ENCODE results near the gene ACTRT1.

Gene ACTRT1

DNA sequence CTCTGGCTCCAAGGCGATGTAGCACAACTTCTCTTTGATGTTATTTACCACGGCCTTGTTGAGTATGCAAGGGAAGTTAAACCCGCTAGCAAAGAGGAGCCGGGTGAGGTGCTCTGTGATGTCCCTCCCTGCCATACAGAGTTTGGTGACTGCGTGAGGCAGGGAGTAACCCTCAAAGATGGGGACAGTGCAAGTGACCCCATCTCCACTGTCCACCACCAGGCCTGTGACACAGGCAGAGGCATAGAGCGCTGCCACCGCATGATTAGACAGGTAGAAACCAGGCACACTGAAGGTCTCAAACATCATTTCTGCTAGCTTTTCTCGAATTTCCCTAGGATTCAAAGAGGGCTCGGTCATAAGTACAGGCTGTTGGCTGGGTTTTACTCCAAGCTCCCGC, 677 bp downstream of the ACTRT1 start:
- no peak overlapping the region for H3K4me3 ChIP-seq (replicated peaks; ENCODE audit: insufficient read depth, low read length)
- DNase-seq (ENCODE audit: low read depth in 1 of 2, low spot score in 1 of 2): no peak
- no peaks in the 10 kb centered on the region for H3K27me3 ChIP-seq (ENCODE audit: insufficient read depth, poor library complexity, severe bottlenecking)
- no peak for TF ChIP-seq POLR2AphosphoS5 (IDR thresholded peaks at IDR 0.05; ENCODE audit: low read depth)
- no peak overlapping the region for H3K27ac ChIP-seq (replicated peaks)

DNA sequence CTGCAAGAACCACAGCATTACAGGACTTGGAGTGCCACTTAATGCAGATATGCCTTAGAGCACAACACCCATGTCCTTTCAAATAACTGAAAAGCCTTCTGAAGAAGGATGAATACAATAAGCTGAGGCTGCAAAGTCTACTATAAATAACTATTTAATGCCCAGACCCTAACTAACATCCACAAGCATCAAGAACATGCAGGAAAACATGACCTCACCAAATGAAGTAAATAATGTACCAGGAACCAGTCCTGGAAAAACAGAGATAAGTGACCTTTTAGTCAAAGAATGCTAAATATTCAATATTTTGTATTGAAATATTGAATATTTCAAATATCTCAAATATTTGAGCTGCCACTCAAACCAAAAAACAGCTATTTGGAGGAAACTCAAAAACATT, 16.9 kb downstream of the ACTRT1 start:
- Histone ChIP-seq H3K27ac (replicated peaks) (no peak overlapping the region), H3K4me3 (replicated peaks; ENCODE audit: insufficient read depth, low read length) (no peak overlapping the region), H3K27me3 (ENCODE audit: insufficient read depth, poor library complexity, severe bottlenecking) (no peaks in the 10 kb centered on the region)
- no peak for TF ChIP-seq POLR2AphosphoS5 (IDR thresholded peaks at IDR 0.05; ENCODE audit: low read depth)
- TF ChIP-seq, protein P1, sequence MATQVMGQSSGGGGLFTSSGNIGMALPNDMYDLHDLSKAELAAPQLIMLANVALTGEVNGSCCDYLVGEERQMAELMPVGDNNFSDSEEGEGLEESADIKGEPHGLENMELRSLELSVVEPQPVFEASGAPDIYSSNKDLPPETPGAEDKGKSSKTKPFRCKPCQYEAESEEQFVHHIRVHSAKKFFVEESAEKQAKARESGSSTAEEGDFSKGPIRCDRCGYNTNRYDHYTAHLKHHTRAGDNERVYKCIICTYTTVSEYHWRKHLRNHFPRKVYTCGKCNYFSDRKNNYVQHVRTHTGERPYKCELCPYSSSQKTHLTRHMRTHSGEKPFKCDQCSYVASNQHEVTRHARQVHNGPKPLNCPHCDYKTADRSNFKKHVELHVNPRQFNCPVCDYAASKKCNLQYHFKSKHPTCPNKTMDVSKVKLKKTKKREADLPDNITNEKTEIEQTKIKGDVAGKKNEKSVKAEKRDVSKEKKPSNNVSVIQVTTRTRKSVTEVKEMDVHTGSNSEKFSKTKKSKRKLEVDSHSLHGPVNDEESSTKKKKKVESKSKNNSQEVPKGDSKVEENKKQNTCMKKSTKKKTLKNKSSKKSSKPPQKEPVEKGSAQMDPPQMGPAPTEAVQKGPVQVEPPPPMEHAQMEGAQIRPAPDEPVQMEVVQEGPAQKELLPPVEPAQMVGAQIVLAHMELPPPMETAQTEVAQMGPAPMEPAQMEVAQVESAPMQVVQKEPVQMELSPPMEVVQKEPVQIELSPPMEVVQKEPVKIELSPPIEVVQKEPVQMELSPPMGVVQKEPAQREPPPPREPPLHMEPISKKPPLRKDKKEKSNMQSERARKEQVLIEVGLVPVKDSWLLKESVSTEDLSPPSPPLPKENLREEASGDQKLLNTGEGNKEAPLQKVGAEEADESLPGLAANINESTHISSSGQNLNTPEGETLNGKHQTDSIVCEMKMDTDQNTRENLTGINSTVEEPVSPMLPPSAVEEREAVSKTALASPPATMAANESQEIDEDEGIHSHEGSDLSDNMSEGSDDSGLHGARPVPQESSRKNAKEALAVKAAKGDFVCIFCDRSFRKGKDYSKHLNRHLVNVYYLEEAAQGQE (IDR thresholded peaks at IDR 0.05; ENCODE audit: insufficient replicate concordance, low read depth): no peak
- DNase-seq (ENCODE audit: low read depth in 1 of 2, low spot score in 1 of 2): no peak

DNA sequence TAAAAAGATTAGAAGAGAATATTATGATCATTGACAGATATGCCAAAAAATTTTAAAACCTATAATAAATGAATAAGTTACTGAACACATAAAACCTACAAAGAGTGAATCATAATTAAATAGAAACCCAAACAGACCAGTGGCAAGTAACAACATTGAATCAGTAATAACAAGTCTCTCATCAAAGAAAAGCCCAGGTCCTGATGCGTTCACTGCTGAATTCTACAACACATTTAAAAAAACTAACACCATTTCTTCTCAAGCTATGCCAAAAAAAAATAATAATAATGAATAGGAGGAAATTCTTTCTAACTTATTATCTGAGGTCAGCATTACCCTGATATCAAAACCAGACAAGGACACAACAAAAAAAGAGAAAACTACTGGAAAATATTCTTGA, 30.6 kb downstream of the ACTRT1 start:
- TF ChIP-seq SPI1 (IDR thresholded peaks at IDR 0.05; ENCODE audit: borderline replicate concordance, low read depth) (no peak), GABPA (IDR thresholded peaks at IDR 0.05; ENCODE audit: low read depth) (no peak), POLR2AphosphoS5 (IDR thresholded peaks at IDR 0.05; ENCODE audit: low read depth) (no peak)
- TF ChIP-seq, protein P2, sequence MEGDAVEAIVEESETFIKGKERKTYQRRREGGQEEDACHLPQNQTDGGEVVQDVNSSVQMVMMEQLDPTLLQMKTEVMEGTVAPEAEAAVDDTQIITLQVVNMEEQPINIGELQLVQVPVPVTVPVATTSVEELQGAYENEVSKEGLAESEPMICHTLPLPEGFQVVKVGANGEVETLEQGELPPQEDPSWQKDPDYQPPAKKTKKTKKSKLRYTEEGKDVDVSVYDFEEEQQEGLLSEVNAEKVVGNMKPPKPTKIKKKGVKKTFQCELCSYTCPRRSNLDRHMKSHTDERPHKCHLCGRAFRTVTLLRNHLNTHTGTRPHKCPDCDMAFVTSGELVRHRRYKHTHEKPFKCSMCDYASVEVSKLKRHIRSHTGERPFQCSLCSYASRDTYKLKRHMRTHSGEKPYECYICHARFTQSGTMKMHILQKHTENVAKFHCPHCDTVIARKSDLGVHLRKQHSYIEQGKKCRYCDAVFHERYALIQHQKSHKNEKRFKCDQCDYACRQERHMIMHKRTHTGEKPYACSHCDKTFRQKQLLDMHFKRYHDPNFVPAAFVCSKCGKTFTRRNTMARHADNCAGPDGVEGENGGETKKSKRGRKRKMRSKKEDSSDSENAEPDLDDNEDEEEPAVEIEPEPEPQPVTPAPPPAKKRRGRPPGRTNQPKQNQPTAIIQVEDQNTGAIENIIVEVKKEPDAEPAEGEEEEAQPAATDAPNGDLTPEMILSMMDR (IDR thresholded peaks at IDR 0.05; ENCODE audit: insufficient read depth, low read length): no peak
- TF ChIP-seq, protein P1 (IDR thresholded peaks at IDR 0.05; ENCODE audit: insufficient replicate concordance, low read depth): no peak
- DNase-seq (ENCODE audit: low read depth in 1 of 2, low spot score in 1 of 2): no peak
- no peak overlapping the region for H3K4me3 ChIP-seq (replicated peaks; ENCODE audit: insufficient read depth, low read length)
- H3K27ac ChIP-seq (replicated peaks): no peak overlapping the region
- H3K27me3 ChIP-seq (ENCODE audit: insufficient read depth, poor library complexity, severe bottlenecking): no peaks in the 10 kb centered on the region

DNA sequence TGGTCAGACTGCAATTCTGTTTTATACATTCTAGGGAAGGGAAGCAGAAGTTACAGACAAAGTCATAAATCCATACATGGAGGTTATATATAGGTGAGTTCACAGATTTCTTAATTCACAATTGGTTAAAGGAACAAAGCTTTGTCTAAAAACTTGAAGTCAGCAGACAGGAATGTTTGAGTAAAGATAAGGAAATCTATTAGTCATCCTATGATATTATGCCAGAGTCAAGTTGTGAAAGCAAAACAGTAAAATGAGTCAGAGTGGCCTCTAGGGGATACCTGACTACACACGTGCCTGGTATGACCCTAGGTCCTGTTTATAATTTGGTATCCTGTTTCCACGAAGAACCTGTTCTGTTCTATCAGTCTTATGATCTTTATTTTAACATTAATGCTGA, 31.5 kb downstream of the ACTRT1 start:
- Histone ChIP-seq H3K4me3 (replicated peaks; ENCODE audit: insufficient read depth, low read length) (no peak overlapping the region), H3K27me3 (ENCODE audit: insufficient read depth, poor library complexity, severe bottlenecking) (no peaks in the 10 kb centered on the region), H3K27ac (replicated peaks) (no peak overlapping the region)
- DNase-seq (ENCODE audit: low read depth in 1 of 2, low spot score in 1 of 2): no peak
- TF ChIP-seq, protein P2 (IDR thresholded peaks at IDR 0.05; ENCODE audit: insufficient read depth, low read length): no peak
- TF ChIP-seq SPI1 (IDR thresholded peaks at IDR 0.05; ENCODE audit: borderline replicate concordance, low read depth) (no peak), POLR2AphosphoS5 (IDR thresholded peaks at IDR 0.05; ENCODE audit: low read depth) (no peak), GABPA (IDR thresholded peaks at IDR 0.05; ENCODE audit: low read depth) (no peak)
- TF ChIP-seq, protein P1 (IDR thresholded peaks at IDR 0.05; ENCODE audit: insufficient replicate concordance, low read depth): no peak
